Activated CD4-positive, alpha-beta T cell treated with anti-CD3 and anti-CD28 coated beads, Interleukin-2, amount 50 U/mL, for 1 hour (primary cell): Measurements from ENCODE around the gene PFN3.
"Not testable (repeated sequence)": the region's sequence is repeated elsewhere in the genome, so short reads cannot be mapped to it uniquely, and the experiment has no call there.

Experiments
- DNase-seq: peaks from one replicate; pipeline ENCODE4 v3.0.0-alpha.2; 2020

PFN3 gene

DNA sequence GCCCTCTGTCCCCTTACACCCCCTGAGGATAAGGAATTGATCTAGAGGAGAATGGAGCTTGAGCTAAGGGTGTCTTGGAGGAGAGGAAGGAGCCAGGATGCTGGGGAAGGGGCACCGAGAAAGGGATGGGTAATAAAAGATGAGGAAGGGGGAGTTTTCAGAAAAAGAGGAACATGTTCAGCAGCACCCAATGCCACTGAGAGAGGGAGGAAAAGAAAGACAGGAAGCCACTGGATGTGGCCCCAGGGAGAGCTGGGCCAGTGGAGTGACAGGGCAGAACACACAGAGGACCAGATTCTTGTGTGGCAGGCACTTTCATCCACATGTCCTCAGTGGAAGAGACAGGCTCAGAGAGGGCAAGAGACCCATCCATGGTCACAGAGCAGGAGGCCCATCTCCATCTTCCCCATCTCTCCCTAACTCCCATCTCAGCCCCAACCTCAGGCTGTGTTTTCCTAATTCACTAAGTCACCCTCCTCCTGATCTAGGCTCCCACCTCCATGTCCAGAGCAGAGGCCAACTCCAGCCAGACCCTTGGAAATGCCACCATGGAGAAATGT lies 7.2 kb downstream of the PFN3 start:
- DNase-seq, result no peak

DNA sequence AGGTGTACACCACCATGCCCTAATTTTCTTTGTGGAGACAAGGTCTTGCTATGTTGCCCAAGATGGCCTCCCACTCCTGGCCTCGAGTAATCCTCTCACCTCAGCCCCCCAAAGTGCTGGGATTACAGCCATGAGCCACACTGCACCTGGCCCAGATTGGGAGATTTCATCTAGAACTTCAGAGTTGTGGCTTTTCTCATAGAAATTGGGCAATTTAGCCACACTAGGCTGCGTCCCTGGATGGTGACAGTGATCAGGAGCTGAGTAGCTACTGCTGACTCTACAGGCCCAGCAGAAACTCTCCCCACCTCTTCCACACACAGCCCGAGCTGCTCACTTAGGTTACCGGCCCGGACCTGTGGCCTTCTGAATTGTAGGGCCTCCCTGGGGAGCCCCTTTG lies 7.7 kb downstream of the PFN3 start:
- no peak for DNase-seq

DNA sequence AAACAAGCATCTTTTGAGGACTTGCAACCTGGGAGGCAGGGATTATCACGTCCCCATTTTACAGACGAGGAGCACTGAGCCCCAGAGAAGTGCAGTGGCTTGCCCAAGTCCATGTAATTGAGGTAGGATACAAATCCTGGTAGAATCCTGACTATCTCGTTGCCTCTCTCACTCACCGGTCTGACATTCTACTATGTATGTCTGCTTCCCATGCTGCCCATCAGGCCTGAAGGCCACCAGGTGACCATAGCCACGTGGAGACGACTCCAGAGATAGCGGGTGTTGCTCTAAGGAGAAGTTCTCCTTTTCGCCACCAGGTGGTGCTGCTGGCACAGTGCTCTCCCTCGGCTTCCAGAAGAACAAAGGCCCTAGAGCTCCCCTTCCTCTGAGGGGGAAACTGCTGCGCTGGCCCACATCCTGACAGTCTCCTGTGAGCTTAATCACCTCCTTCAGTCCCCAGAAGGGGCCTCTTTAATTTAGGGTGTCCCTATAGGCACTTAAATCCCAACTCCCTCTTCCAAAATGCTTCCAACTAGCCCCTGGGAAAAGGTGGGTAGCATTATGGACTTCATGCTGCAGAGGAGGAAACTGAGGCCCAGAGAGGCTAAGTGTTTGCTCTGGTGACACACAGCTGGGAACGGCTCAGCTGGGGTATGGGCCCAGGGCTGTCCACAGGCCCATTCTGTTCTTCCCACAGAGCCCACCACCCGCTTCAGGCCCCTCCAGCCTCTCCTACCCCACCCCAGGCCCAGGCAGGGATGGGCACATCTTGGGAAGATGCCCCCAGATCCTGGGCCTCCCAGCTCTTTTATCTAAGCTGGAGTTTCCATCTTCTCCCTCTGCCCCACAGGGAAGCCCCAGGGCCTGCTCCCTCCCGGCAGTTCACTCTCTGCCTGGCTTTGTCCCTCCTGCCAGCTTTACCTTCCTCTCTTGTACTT lies 9.8 kb downstream of the PFN3 start:
- DNase-seq, result peak; percentile 86

DNA sequence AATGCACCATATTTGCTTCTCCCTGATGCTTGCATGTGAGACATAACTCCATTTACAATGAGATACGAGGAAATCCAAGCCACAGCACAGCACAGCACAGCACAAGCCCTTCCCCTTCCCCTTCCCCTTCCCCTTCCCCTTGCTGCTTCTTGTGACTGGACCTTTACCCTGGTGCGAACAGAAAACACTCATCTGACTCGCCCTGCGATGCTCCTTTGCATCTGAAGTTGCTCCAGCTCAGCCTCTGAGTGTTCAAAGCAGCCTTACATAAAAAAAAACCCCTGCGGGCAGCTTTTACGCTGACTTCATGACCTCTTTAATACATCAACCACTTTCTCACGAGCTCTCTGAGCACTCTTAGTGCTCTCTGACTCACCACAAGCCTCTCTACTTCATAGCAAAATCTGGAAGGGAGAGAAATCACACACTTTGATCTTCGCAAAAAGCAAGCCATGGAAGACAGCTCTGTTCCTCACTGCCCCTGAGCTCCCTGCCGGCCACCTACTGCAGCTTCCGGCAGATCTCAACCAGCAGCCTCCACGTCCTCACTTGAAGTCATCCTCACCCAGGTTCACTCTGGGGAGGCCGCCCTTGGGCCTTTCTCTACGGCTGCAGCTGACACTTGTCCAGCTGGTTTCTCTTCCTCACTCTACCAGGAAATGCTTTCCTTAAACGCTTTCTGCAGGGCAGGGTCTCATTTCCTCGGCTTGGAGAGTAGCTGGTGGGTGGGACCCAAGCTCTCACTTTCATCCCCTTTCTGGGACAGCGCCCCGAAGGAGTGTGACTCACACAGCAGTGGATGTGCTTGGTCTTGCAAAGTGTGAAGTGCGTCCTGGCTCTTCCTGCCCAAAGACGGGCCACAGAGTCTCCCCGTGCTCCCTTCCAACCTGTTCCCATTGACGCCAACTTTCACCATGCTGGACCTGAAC lies 11.0 kb downstream of the PFN3 start:
- peak; percentile 46 for DNase-seq

DNA sequence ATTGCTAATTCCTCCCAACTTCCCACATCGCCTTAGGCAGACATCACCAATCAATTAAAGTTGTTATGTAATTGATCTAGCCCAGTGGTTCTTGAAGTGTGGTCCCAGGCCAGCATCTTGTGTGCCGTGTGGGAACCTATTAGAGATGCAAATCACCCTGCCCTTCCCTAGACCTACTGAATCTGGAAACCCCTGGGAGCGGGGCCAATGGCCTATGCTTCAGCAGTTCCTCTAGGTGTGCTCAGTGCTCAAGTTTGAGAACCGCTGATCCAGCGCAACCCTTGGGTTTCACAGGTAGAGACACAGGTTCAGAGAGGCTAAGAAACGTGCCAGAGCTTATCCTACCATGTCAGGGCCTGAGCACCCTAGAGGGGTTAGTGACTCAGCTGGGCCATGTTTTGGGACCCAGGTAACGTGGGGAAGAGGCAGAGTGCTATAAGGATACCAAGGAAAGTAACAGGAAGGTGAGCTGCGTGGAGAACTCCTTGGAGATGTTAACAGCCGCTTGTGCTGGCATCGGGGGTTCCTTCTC lies 11.9 kb downstream of the PFN3 start:
- no peak for DNase-seq

DNA sequence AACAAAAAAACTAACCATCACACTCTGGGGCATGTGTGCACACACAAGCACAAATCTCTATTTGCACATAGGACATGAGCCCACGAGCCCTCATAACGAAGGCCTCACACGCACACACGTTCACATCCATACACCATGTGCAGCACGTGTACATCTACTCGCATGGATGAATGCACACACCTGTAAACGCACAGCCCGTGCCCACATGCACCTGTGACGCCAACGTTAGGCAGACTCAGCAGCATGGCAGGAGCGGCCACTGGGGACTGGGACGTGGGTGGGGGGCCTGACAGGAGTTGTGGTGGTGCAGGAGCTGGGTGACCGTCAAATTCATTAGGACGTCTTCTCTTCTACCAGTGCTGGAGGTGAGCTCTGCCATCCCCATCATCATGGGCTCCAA lies 13.1 kb downstream of the PFN3 start:
- no peak for DNase-seq

DNA sequence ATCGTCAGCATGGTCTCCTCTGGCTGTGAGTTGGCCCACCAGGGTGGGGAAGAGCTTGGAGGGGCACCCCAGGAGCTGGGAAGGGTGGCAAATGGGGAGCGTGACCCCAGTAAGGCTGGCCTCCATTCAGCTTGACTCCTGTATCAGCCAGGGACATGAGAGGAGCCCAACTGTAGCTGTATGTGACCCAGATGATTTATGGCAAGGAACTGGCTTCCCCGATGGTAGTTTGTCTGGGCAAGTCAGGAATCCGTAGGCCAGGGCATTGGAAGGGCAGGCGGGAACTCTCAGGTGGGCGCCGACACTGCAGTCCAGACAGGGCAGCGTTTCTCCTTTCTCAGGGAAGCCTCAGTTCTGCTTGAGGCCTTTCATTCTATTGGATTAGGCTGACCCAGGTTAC lies 13.9 kb downstream of the PFN3 start:
- no peak for DNase-seq

DNA sequence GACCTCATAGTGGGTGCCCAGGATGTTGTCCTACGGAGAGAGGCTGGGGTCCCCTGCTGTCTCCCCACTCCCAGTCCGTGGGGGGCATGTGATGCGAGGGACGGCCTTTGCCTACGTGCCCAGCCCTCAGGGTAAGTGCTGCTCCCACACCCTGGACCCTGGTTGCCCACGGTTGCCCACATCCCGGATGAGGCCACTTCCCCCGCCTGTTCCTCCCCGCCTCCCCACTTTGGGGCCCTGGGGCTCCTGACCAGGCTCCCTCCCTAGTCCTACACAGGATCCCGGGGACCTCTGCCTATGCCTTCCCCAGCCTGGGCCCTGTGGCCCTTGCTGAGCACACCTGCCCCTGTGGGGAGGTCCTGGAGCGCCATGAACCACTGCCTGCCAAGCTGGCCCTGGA lies 14.7 kb downstream of the PFN3 start:
- no peak for DNase-seq

DNA sequence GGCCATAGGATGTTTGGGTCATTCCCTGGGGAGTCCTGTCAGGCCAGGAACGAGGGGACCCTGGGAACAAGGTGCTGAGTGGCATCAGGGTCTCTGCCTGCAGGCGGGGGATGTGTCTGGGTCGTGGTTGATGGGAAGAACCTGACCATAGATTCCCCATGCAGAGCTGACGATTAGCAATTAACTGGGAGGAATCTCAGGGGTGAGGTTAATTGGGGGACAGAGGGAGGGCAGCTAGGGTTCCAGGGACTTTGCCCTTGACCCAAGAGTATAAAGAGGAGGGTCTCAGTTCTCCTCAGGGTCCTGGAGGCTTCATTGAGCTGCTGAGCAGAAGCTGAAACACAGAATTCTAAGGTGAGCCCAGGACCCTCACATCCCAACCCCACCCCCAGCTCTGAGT lies 16.3 kb downstream of the PFN3 start, which contains the start of gene SLC34A1:
TSS of gene SLC34A1 (plus strand) at position 301 of the 400 bp plus-strand sequence. CDS start 1,308 bp downstream, outside the sequence.
- DNase-seq, result no peak

DNA sequence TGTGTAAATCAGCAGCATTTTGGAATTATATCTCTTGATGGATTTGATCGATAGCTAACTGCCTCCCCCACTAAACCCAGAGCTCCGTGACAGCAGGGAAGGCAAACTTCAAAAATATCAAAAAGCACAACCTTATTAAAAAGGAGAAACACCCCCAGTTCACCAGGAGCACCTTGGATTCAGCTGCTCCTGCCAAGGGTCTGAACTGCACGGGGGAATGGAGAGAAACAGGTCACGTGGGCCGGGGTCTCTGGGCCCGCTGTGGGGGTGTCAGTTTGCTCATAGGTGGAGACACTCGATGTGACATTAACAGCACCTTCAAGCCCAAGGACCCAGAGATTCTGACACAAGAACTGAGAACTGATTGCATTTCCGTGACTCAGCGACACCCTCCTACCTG lies 17.3 kb downstream of the PFN3 start:
- DNase-seq, result no peak

DNA sequence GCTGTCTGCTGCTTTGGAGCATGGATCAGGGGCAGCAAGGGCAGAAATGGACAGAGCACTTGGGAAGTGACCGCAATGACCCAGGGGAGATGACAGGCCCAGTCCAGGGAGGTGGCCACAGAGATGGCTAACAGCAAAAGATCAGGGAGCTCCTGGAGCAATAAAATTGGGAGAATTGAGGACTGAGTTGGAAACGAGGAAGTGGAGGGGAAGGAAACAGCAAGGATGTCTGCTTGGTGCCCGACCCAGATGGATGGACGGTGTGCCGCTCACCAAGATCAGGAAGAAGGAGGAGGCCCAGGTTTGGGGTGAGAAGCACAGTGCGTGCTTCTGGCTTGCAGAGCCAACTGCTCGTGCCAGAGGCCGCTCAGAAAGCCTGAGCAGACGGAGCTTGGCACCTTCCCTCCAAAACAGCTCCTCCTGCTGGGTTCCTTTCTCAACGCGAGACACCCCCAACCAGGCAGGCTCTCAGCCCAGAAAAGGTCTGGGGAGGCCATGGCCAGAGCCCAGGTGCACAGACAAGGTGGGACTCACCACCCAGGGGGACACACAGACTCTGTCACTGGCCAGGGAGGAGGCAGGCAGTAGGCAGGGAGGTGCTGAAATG lies 17.9 kb downstream of the PFN3 start:
- no peak for DNase-seq

DNA sequence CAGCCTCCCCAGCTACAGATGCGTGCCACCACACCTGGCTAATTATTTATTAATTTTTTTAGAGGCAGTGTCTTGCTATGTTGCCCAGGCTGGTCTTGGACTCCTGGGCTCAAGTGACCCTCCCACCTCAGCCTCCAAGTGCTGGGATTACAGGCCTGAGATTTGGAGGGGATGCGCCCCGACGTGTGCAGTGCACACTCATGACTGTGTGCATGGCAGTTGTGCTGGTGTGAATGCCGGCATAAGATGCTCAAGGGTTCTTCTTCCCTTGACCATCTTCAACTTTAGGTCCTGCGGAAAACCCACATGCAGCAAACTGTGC lies 19.7 kb downstream of the PFN3 start:
- DNase-seq, result no peak

DNA sequence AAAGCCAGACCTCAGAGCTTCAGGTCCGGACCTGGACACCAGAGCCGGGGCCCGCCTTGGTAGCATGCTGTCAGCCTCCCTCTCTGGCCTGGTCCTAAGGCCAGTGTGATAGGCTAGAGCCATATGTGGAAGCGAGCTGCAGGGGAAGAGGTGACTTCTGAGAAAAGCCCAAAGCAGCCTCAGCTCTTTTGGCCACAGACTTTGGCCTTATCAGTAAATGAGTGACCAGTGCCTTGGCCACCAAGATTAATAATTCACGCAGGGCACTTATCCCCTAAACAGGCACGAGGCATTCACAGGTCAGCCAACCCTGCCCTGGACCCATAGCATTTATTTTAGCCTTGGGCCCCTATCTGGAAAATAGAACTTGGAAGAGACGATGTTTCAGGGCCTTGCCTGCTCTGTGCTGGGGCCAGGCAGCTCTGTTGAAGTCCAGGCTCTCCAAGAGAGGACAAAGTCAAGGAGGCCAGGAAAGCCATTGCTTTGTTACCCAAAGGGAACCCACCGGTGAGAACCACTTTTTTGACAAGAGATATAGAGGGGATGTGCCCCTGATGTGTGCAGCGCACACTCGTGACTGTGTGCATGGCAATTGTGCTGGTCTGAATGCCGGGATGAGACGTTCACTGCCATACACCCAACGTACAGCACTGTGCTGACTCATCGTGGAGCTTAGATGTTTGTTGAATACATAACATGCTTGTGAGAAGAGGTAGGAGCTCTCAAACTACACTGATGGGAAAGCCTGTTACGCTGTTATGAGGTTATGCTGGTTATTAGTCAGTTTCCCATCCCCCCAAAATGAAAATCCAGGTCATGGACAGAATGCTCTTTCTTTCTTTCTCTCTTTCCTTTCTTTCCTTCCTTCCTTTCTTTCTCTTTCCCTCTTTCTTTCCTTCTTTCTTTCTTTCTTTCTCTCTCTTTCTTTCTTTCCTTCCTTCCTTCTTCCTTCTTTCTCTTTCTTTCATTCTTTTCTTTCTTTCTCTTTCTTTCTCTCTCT lies 21.3 kb downstream of the PFN3 start:
- no peak for DNase-seq

DNA sequence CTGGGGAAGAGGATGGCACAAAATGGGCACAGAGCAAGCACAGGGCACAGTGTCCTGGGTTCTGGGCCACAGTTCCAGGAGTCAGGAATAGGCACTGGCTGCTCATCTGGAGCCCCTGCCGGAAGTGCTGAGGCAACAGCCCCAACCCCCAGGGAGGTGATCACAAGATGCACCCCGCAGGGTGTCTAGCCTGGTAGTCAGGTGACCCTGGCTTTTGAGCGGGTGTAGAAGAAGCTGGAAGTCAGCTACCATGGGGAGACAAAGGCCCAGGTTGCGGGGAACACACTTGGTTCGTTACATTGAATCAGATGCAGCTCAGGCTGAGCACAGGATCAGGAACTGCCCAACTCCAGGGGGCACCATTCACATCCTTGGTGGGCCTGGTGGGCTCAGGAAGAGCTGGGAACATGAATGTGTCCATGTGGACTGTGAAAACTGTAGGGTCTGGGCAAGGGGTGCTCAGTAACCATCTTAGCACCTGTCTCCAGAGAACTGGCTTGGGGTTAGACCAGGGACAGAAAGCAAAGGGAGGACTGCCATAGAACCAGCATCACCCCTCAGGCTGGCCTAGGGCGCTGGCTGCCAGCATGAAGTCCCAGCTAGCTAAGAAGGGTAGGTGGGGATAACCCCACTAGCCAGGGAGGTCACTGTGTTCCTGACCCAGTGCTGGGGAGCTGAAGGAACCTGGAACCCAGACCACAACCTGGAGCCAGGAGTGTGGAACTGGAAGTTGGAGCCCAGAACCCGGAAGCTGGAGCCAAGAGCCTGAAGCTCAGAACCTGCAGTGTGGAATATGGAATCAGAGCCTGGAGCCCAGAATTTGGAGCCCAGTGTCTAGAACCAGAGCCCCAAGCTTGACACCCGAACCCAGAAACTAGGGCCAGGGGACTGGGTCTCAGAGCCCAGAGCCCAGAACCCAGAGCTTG lies 22.3 kb downstream of the PFN3 start:
- no peak for DNase-seq

DNA sequence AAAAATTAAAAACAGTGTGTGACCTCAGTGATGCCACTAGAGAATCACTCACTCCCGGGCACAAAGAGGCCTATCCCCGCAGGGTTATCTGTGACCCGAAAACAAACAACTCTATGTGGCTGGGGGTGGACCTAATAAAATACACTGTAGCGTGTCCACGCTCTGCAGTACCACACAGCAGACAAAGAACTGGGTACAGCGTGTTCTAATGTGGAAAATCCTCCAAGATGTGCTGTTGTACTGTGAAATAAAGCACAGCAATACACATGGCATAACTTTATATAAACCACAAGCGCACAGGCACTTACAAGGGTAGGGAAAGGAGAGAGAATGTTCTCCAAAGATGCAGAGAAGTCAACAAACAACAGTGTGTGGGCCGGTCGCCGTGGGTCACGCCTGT lies 24.4 kb downstream of the PFN3 start:
- DNase-seq, result no peak

DNA sequence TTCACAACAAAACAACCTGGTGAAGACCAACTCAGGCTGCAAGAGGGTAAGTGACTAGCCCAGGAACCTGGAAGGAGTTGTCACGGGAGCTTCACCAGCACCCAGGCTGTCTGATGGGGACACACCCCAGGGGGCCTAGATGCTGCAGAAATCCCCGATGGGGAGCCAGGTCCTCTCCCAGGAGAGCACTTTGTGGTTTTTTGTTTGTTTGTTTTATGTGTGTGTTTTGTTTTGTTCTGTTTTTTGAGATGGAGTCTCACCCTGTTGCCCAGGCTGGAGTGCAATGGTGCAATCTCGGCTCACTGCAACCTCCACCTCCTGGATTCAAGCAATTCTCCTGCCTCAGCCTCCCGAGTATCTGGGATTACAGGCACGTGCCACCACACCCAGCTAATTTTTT lies 24.9 kb downstream of the PFN3 start:
- not testable (repeated sequence) for DNase-seq

DNA sequence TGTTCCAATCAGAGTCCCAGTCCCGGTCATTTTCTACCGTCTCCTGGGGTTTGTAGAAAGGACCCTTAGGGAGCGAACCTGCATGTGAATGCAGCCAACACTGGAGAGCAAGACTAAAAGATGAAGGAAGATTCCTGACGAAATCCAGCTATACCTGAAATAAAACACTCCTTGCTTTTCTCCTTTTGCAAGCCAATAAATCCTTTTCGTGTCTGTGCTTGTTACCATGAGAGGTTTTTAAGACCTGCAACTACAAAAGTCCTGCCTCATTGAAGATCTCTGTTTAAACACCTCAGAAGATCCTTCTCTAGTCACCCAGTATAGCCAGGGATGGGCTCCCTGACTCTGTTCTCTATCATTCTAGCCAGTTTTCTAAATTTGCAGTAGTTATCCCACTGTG lies 26.2 kb downstream of the PFN3 start:
- no peak for DNase-seq

DNA sequence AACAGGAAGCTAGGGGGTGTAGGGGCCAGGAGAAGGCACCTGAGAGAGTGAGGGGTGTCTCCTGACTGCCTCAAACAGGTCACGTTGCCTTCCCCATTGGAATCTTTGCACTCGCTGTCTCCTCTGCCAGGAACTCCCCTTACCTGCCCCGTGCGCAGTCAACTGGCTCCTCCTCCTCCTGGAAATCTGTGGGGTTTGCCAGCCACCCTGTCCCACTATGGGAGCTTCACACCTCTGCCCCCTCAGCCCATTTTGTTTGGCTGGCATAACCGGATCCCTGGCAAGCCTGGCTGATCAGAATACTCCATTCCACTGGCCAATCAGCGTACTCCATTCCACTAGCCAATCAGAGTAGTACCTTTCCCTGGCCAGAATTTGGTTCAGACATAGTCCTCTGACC lies 26.7 kb downstream of the PFN3 start:
- DNase-seq, result no peak

DNA sequence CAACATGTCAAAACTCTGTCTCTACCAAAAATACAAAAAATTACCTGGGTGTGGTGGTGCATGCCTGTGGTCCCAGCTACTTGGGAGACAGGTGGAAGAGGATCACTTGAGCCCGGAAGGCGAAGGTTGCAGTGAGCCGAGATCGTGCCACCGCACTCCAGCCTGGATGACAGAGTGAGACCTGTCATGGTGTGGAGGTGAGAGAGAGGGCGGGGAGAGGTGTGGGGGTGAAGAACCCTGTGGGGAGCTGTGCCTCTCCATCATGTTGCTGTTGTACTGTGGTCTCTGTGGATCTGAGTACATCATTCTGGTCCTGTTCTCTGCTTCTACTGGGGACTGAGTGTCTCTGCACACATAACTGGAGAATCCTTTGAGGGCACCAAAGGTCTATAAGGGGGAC lies 27.6 kb downstream of the PFN3 start:
- no peak for DNase-seq
